AML-193 (cell line): ENCODE results near the gene DENND6B.
"Not testable (repeated sequence)": the region's sequence is repeated elsewhere in the genome, so short reads cannot be mapped to it uniquely, and the experiment has no call there.

Experiments
- DNase-seq, 2 experiments: peaks; one replicate each; lab custom pipeline; 2025; lab: John Stamatoyannopoulos, UW

DENND6B gene

GRCh38 chr22:50338860-50339462 lies 12.1 kb upstream of the DENND6B start:
- no peak for DNase-seq

GRCh38 chr22:50338042-50338573 lies 11.3 kb upstream of the DENND6B start:
- DNase-seq, result no peak

GRCh38 chr22:50337262-50338041 lies 10.6 kb upstream of the DENND6B start:
- no peak for DNase-seq

GRCh38 chr22:50334433-50334832 lies 7.6 kb upstream of the DENND6B start:
- DNase-seq, result not testable (repeated sequence)

GRCh38 chr22:50329236-50329635 lies 2.4 kb upstream of the DENND6B start:
- no peak for DNase-seq

GRCh38 chr22:50327711-50328019 lies 853 bp upstream of the DENND6B start:
- DNase-seq, result no peak

- DNase-seq, result no peak
Observed at GRCh38 chr22:50326225-50326955, 422 bp downstream of the DENND6B start.

- no peak for DNase-seq
Observed at GRCh38 chr22:50325444-50326224, 1.2 kb downstream of the DENND6B start.

GRCh38 chr22:50323900-50324299 lies 2.9 kb downstream of the DENND6B start:
- no peak for DNase-seq

GRCh38 chr22:50322382-50323104 lies 4.3 kb downstream of the DENND6B start:
- DNase-seq, result not testable (repeated sequence)

GRCh38 chr22:50320671-50321325 lies 6.0 kb downstream of the DENND6B start:
- DNase-seq, result no peak

- no peak for DNase-seq
Observed at GRCh38 chr22:50320116-50320515, 6.7 kb downstream of the DENND6B start.

GRCh38 chr22:50319503-50319951 lies 7.3 kb downstream of the DENND6B start:
- DNase-seq, result no peak

GRCh38 chr22:50318698-50319411 lies 8.0 kb downstream of the DENND6B start:
- no peak for DNase-seq

- no peak for DNase-seq
Observed at GRCh38 chr22:50318356-50318697, 8.5 kb downstream of the DENND6B start.

- no peak for DNase-seq
Observed at GRCh38 chr22:50317674-50318073, 9.1 kb downstream of the DENND6B start.

- no peak for DNase-seq
Observed at GRCh38 chr22:50317178-50317577, 9.6 kb downstream of the DENND6B start.

- no peak for DNase-seq
Observed at GRCh38 chr22:50316114-50317065, 10.4 kb downstream of the DENND6B start.
